ENCODE results near the gene RCOR3.

DNA sequence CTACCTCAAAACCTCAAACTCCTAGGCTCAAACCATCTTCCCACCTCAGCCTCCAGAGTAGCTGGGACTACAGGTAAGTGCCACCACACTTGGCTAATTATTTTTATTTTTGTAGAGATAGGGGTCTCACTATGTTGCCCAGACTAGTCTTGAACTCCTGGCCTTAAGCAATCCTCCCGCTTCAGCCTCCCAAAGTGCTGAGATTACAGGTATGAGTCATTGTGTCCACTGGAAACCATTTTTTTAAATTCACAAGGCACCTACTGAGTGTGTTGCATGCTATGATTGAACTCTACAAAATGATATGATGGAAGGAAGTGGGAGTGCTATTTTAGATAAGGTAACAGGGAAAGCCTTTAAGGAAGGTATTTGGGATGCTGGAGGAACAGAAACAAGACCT lies 41.8 kb upstream of the RCOR3 start:
- TF ChIP-seq, protein P1, sequence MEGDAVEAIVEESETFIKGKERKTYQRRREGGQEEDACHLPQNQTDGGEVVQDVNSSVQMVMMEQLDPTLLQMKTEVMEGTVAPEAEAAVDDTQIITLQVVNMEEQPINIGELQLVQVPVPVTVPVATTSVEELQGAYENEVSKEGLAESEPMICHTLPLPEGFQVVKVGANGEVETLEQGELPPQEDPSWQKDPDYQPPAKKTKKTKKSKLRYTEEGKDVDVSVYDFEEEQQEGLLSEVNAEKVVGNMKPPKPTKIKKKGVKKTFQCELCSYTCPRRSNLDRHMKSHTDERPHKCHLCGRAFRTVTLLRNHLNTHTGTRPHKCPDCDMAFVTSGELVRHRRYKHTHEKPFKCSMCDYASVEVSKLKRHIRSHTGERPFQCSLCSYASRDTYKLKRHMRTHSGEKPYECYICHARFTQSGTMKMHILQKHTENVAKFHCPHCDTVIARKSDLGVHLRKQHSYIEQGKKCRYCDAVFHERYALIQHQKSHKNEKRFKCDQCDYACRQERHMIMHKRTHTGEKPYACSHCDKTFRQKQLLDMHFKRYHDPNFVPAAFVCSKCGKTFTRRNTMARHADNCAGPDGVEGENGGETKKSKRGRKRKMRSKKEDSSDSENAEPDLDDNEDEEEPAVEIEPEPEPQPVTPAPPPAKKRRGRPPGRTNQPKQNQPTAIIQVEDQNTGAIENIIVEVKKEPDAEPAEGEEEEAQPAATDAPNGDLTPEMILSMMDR (conservative IDR thresholded peaks at IDR 0.05; ENCODE audit: low read depth, low read length): no peak
- no peak for TF ChIP-seq EZH2phosphoT487 (IDR thresholded peaks at IDR 0.05; ENCODE audit: borderline replicate concordance, low read length)
- TF ChIP-seq EZH2 (IDR thresholded peaks at IDR 0.05; ENCODE audit: low read length, unreplicated experiment): no peak

All from PC-3 (cell line).